HCT116 (cell line): ENCODE results near the gene ZNF266. TPM values are rescaled to one million over a fixed set of nuclear protein-coding genes. Genes with fewer than 3 reads are reported as not detected.

Experiments
- ATAC-seq: fragments of 200-7000 bp; cut with Tn5 transposase; 2 replicates; pipeline ENCODE4 v1.9.1; 2020; ENCODE audit warnings: mild to moderate bottlenecking, moderate library complexity
- BruUV-seq: library from RNA; stranded (reverse); fragments of 400-500 nt; replicated peaks from 2 replicates; lab custom pipeline; 2021; lab: Mats Ljungman, UMichigan
- CTCF ChIA-PET: fragments of 300-600 bp; sonication (Branson Sonifier 250); formaldehyde crosslinking; loops from one replicate; lab custom pipeline; 2021; ENCODE audit warnings: antibody characterized with exemption; lab: Charles Lee
- POLR2A ChIA-PET: fragments of 300-600, 350-600 bp; sonication (Branson Sonifier 250); formaldehyde crosslinking; loops from one replicate; lab custom pipeline; 2021; ENCODE audit warnings: antibody characterized with exemption; lab: Charles Lee
- RAD21 ChIA-PET, 2 experiments: fragments of 300-600 bp; sonication (Branson Sonifier 250); formaldehyde crosslinking; loops; one replicate each; lab custom pipeline; 2023; ENCODE audit warnings: low total read pairs in 2 of 2; ENCODE audit not compliant: uncharacterized antibody in 2 of 2, unreplicated experiment in 2 of 2, low non-redundant PET in 1 of 2; lab: Charles Lee
- DNase-seq: peaks from one replicate; pipeline ENCODE4 v3.0.0-alpha.2; 2010; ENCODE audit warnings: low read depth, low spot score
- H2AFZ ChIP-seq: fragments of 200-600 bp; shearing (Covaris generic), sonication (generic); 2 replicates; pipeline ENCODE4 v1.6.1; 2017; ENCODE audit warnings: low read depth, mixed run types, mixed read lengths, antibody characterized with exemption, low read length; ENCODE audit not compliant: poor library complexity, severe bottlenecking
- H3K27ac ChIP-seq: 2 replicates; pipeline ENCODE4 v1.5.1; 2012; ENCODE audit warnings: low read depth, low read length
- H3K27me3 ChIP-seq: fragments of 200-600 bp; sonication (generic); 2 replicates; pipeline ENCODE4 v1.6.1; 2016; ENCODE audit warnings: mixed run types, low read length, mixed read lengths; ENCODE audit not compliant: insufficient read depth
- H3K36me3 ChIP-seq, 2 experiments: fragments of 200-500 bp in 1 of 2; fragments of 200-600 bp in 1 of 2; sonication (Bioruptor generic) in 1 of 2; sonication (generic) in 1 of 2; 2 replicates each; pipeline versions ENCODE4 v1.5.1 to v1.6.1; 2014 to 2016; ENCODE audit warnings: low read length in 2 of 2, inconsistent platforms in 1 of 2, mixed read lengths in 1 of 2, mixed run types in 1 of 2; ENCODE audit not compliant: insufficient read depth in 2 of 2, control insufficient read depth in 1 of 2
- H3K4me1 ChIP-seq, 2 experiments: fragments of 200-600 bp in 1 of 2; sonication (generic) in 1 of 2; 2 replicates each; pipeline versions ENCODE4 v1.5.1 to v1.6.1; 2012 to 2017; ENCODE audit warnings: low read length in 2 of 2, inconsistent platforms in 1 of 2, mild to moderate bottlenecking in 1 of 2, mixed read lengths in 1 of 2, mixed run types in 1 of 2, moderate library complexity in 1 of 2; ENCODE audit not compliant: insufficient read depth in 2 of 2, control insufficient read depth in 1 of 2
- H3K4me2 ChIP-seq: fragments of 200-600 bp; sonication (generic); 2 replicates; pipeline ENCODE4 v1.6.1; 2017; ENCODE audit warnings: mixed run types, low read length, mixed read lengths
- H3K4me3 ChIP-seq, 2 experiments: fragments of 200-600 bp in 1 of 2; sonication (generic) in 1 of 2; replicated peaks in 1 of 2; 2 replicates each; pipeline ENCODE4 v1.5.1; 2011 to 2016; ENCODE audit warnings: low read length in 2 of 2, control low read depth in 1 of 2, low read depth in 1 of 2, mild to moderate bottlenecking in 1 of 2, mixed read lengths in 1 of 2, mixed run types in 1 of 2
- H3K79me2 ChIP-seq: fragments of 200-600 bp; sonication (generic); 2 replicates; pipeline ENCODE4 v1.6.1; 2017; ENCODE audit warnings: mild to moderate bottlenecking, mixed run types, low read length, moderate library complexity, mixed read lengths; ENCODE audit not compliant: insufficient read depth
- H3K9ac ChIP-seq: fragments of 200-600 bp; sonication (generic); 2 replicates; pipeline ENCODE4 v1.6.1; 2016; ENCODE audit warnings: low read length, mixed read lengths
- H3K9me2 ChIP-seq: fragments of 200-600 bp; sonication (generic), shearing (Covaris generic); 2 replicates; pipeline ENCODE4 v1.6.1; 2017; ENCODE audit warnings: mixed run types, mild to moderate bottlenecking, moderate library complexity; ENCODE audit not compliant: insufficient read depth
- H3K9me3 ChIP-seq, 2 experiments: fragments of 200-500 bp in 1 of 2; fragments of 200-600 bp in 1 of 2; sonication (Bioruptor generic) in 1 of 2; sonication (generic) in 1 of 2; 2 replicates each; pipeline ENCODE4 v1.6.1; 2014 to 2017; ENCODE audit warnings: low read length in 2 of 2, mixed read lengths in 2 of 2, inconsistent platforms in 1 of 2, low read depth in 1 of 2, mild to moderate bottlenecking in 1 of 2, mixed run types in 1 of 2, moderate library complexity in 1 of 2; ENCODE audit not compliant: control insufficient read depth in 1 of 2, insufficient read depth in 1 of 2
- H4K20me1 ChIP-seq: fragments of 200-600 bp; sonication (generic), shearing (Covaris generic); 2 replicates; pipeline ENCODE4 v1.6.1; 2017; ENCODE audit warnings: mixed run types, mild to moderate bottlenecking, moderate library complexity; ENCODE audit not compliant: insufficient read depth
- EGR1 ChIP-seq: IDR thresholded peaks from 2 replicates; pipeline ENCODE4 v1.6.1; 2012; ENCODE audit warnings: low read depth
- MAX ChIP-seq: IDR thresholded peaks from 2 replicates; pipeline ENCODE4 v1.6.1; 2012
- REST ChIP-seq: IDR thresholded peaks from 2 replicates; pipeline ENCODE4 v1.6.1; 2012; ENCODE audit warnings: low read depth
- SIN3A ChIP-seq: IDR thresholded peaks from 2 replicates; pipeline ENCODE4 v1.6.1; 2012; ENCODE audit warnings: low read depth
- SP1 ChIP-seq: IDR thresholded peaks from 2 replicates; pipeline ENCODE4 v1.6.1; 2012; ENCODE audit warnings: low read depth
- ZBTB33 ChIP-seq: IDR thresholded peaks from 2 replicates; pipeline ENCODE4 v1.6.1; 2011; ENCODE audit warnings: mild to moderate bottlenecking, low read length, moderate library complexity; ENCODE audit not compliant: insufficient replicate concordance; ENCODE audit errors: extremely low read depth
- ZNF274 ChIP-seq: fragments of 200-500 bp; sonication (Bioruptor generic); IDR thresholded peaks from 2 replicates; pipeline ENCODE4 v1.6.1; 2014; ENCODE audit warnings: mild to moderate bottlenecking, low read depth, low read length, inconsistent platforms
- intact Hi-C: fragments of 100-400 bp; cut with micrococcal nuclease; formaldehyde crosslinking; loops from 2 replicates; pipeline ENCODE4 v1.10.0; 2022
- total RNA-seq: library from RNA; stranded (reverse); gene quantifications from one replicate; pipeline ENCODE4 v1.2.1, GENCODE V29; 2021; ENCODE audit not compliant: unreplicated experiment

The ZNF266 gene
- total RNA-seq, 1 experiment from 2014 or later = 9.4 TPM

- no peak overlapping the region for H2AFZ ChIP-seq
- no peaks in the 10 kb centered on the region for H3K79me2 ChIP-seq
- H3K9me3 ChIP-seq = peaks cover 4% of the 10 kb centered on the region in 2 experiments; a peak in 2 of 4 replicates
- intact Hi-C loops = no loop called here
- H3K4me2 ChIP-seq = no peak overlapping the region
- no peaks in the 10 kb centered on the region for H3K27me3 ChIP-seq
- H3K27ac ChIP-seq = no peak overlapping the region
- H3K9ac ChIP-seq = no peak overlapping the region
- ChIA-PET RAD21 (no interaction called here), CTCF (no interaction called here), POLR2A (no interaction called here)
- no TSS peak for BruUV-seq
- TF ChIP-seq SIN3A (no peak), ZNF274 (no peak), SP1 (no peak), REST (no peak), EGR1 (no peak), ZBTB33 (no peak), MAX (no peak)
- ATAC-seq = no peak
- H3K9me2 ChIP-seq = no peaks in the 10 kb centered on the region
- H4K20me1 ChIP-seq = no peaks in the 10 kb centered on the region
- no peaks in the 10 kb centered on the region for H3K4me1 ChIP-seq
- DNase-seq = no peak
- H3K4me3 ChIP-seq = no peak overlapping the region
- no peaks in the 10 kb centered on the region for H3K36me3 ChIP-seq
Observed at GRCh38 chr19:9456018-9456689, 20.8 kb upstream of the ZNF266 start.
